PFSK-1 (cell line): ENCODE results near the gene DOCK1.

ENCODE experiments used
- FOXP2 ChIP-seq: optimal IDR thresholded peaks from 2 replicates; pipeline ENCODE3; 2011; ENCODE audit warnings: borderline replicate concordance, control low read depth, inconsistent platforms; ENCODE audit not compliant: insufficient read depth; ENCODE audit errors: extremely low read length, extremely low read depth
- POLR2AphosphoS5 ChIP-seq: IDR thresholded peaks from 2 replicates; pipeline ENCODE4 v1.6.1; 2012; ENCODE audit warnings: low read depth, mild to moderate bottlenecking, control low read depth, low read length, moderate library complexity
- SIN3A ChIP-seq: IDR thresholded peaks from 2 replicates; pipeline ENCODE4 v1.6.1; 2012; ENCODE audit warnings: mild to moderate bottlenecking, low read length, moderate library complexity, borderline replicate concordance; ENCODE audit not compliant: insufficient read depth
- TAF1 ChIP-seq: IDR thresholded peaks from 2 replicates; pipeline ENCODE4 v1.6.1; 2012; ENCODE audit warnings: low read length, control low read depth, borderline replicate concordance; ENCODE audit not compliant: insufficient read depth
- TF ChIP-seq, protein P1 (sequence below), 2 experiments: IDR thresholded peaks; 2 replicates each; pipeline versions ENCODE4 v1.6.1 to v1.8.0; 2011 to 2012; ENCODE audit warnings: low read depth in 2 of 2, low read length in 2 of 2, control low read depth in 1 of 2, inconsistent platforms in 1 of 2, mild to moderate bottlenecking in 1 of 2, moderate library complexity in 1 of 2; ENCODE audit not compliant: insufficient read depth in 1 of 2

Gene DOCK1

DNA sequence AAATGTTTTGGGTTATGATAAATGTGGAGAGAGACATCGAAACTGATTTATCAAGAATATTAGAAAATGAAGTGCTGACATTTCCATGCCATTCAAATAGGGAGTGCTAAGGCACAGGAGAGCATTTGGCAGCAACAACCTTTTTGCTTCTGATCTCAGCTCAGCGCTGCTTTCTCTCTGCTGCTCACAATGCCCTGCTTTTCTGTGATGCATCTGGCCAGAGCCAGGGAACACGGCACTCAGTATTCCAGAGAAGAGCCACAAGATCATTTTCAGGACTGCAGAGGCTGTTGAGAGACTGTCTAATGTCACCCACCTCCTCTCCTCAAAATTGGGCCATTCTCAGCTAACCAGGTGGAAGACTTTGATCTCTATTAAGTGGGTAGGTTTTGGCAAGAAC lies 263.0 kb downstream of the DOCK1 start:
- TF ChIP-seq SIN3A, result no peak
- TF ChIP-seq, protein P1, sequence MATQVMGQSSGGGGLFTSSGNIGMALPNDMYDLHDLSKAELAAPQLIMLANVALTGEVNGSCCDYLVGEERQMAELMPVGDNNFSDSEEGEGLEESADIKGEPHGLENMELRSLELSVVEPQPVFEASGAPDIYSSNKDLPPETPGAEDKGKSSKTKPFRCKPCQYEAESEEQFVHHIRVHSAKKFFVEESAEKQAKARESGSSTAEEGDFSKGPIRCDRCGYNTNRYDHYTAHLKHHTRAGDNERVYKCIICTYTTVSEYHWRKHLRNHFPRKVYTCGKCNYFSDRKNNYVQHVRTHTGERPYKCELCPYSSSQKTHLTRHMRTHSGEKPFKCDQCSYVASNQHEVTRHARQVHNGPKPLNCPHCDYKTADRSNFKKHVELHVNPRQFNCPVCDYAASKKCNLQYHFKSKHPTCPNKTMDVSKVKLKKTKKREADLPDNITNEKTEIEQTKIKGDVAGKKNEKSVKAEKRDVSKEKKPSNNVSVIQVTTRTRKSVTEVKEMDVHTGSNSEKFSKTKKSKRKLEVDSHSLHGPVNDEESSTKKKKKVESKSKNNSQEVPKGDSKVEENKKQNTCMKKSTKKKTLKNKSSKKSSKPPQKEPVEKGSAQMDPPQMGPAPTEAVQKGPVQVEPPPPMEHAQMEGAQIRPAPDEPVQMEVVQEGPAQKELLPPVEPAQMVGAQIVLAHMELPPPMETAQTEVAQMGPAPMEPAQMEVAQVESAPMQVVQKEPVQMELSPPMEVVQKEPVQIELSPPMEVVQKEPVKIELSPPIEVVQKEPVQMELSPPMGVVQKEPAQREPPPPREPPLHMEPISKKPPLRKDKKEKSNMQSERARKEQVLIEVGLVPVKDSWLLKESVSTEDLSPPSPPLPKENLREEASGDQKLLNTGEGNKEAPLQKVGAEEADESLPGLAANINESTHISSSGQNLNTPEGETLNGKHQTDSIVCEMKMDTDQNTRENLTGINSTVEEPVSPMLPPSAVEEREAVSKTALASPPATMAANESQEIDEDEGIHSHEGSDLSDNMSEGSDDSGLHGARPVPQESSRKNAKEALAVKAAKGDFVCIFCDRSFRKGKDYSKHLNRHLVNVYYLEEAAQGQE (IDR thresholded peaks at IDR 0.05; ENCODE audit: insufficient read depth in 1 of 2, low read depth in 2 of 2, low read length in 2 of 2), result no peak
- TF ChIP-seq POLR2AphosphoS5, result no peak
- TF ChIP-seq TAF1, result no peak
- no peak for TF ChIP-seq FOXP2

DNA sequence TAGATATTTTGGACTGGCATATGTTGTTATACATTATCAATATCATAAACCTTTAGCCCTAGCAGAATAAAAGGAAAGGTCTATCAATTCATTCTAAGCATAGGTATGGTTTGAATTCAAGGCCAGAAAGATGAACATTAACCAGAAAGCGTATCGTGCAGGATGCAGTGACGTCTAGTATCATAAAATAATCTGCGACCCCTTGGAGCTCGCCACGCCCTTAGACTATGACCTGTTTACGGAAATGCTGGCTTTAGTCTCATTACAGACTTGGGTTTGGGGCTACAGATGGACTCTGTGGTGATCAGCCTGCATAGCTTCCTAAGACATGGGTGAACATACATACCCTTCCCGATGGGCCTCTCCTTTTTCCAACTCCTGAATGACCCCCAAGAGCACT lies 269.6 kb downstream of the DOCK1 start:
- no peak for TF ChIP-seq POLR2AphosphoS5
- no peak for TF ChIP-seq TAF1
- TF ChIP-seq, protein P1 (IDR thresholded peaks at IDR 0.05; ENCODE audit: insufficient read depth in 1 of 2, low read depth in 2 of 2, low read length in 2 of 2), result no peak
- no peak for TF ChIP-seq FOXP2
- no peak for TF ChIP-seq SIN3A

DNA sequence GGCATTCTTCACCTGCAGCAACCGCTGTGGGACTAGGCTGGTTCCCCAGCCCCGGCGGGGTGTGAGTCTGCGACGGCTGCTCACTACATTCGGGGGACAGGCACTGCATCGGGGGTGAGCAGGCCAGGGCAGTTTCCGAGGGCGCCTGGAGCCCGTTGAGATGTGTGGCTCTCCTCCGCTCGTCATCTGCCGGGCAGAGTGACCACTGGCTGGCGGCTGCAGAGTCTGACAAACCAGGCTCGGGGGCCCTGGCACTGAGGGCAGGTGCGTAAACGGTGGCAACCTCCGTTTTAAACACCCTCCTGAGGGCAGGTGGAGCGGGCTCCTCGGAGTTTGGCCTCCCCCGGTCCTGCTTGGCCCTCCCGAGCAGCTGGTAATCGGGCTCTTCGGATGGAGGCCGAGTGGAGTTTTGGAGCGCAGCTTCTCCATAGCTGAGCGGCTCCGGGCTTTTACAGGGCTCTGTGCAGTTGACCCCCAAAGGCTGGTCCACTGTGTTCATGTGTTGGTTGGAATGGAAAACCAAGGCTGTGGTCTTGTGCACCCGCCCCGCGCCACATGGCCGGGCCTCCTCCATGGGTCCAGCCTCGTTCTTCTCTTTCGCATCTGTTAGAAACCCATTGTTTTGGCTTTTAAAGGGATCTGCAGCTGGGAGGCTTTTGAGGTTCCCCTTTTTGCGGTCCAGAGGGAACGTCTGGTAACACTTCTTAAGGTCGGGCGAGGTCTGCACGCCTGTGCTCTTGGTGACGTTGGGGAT lies 270.3 kb downstream of the DOCK1 start:
- no peak for TF ChIP-seq FOXP2
- TF ChIP-seq POLR2AphosphoS5, result no peak
- TF ChIP-seq, protein P1 (IDR thresholded peaks at IDR 0.05; ENCODE audit: insufficient read depth in 1 of 2, low read depth in 2 of 2, low read length in 2 of 2), result no peak
- TF ChIP-seq SIN3A, result no peak
- TF ChIP-seq TAF1, result no peak

DNA sequence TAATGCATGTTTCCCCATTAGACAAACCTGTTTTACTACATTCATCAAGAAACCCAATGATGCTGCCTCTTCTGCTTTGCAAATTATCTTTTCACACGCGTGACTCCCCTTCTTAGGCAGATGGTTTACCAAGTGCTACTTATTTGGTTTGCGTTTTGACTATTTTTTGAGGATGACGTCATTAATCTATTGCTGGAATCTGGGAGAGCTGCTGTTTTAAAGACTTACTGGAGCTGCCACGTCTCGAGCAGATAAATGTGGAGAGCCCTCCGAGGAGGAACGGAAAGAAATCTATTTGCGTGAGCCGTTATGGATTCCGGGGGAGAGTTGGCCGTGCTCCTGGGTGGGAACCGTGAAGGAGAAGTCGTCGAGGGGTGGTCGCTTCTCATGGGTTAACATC lies 271.4 kb downstream of the DOCK1 start:
- no peak for TF ChIP-seq SIN3A
- TF ChIP-seq, protein P1 (IDR thresholded peaks at IDR 0.05; ENCODE audit: insufficient read depth in 1 of 2, low read depth in 2 of 2, low read length in 2 of 2), result no peak
- TF ChIP-seq TAF1, result no peak
- TF ChIP-seq POLR2AphosphoS5, result no peak
- TF ChIP-seq FOXP2, result no peak
